ENCODE measurements around the gene GAGE12D. TPM values are rescaled to one million over a fixed set of nuclear protein-coding genes. Genes with fewer than 3 reads are reported as not detected.
"Not testable (repeated sequence)": the region's sequence is repeated elsewhere in the genome, so short reads cannot be mapped to it uniquely, and the experiment has no call there.

Gene GAGE12D, protein sequence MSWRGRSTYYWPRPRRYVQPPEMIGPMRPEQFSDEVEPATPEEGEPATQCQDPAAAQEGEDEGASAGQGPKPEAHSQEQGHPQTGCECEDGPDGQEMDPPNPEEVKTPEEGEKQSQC
- polyA plus RNA-seq (2012; ENCODE audit: insufficient read length, low read depth): not detected

DNA sequence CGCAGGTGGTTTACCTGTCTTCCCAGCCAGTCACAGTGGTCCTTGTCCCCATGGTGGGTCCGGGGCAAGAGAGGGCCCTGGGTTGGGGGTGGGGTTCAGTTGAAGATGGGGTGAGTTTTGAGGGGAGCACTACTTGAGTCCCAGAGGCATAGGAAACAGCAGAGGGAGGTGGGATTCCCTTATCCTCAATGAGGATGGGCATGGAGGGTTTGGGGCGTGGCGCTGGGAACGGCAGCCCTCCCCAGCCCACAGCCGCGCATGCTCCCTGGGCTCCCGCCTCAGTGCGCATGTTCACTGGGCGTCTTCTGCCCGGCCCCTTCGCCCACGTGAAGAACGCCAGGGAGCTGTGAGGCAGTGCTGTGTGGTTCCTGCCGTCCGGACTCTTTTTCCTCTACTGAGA, at the start of gene GAGE12D:
Gene GAGE12D (plus strand): TSS at position 301 of the 400 bp plus-strand sequence. CDS start 1,155 bp downstream, outside the sequence.
- TF ChIP-seq FOXP2 (optimal IDR thresholded peaks at IDR 0.05; ENCODE audit: borderline replicate concordance, extremely low read depth, extremely low read length, insufficient read depth); TAF1 (IDR thresholded peaks at IDR 0.05; ENCODE audit: borderline replicate concordance, insufficient read depth, low read length): not testable (repeated sequence)
- TF ChIP-seq, protein P1, sequence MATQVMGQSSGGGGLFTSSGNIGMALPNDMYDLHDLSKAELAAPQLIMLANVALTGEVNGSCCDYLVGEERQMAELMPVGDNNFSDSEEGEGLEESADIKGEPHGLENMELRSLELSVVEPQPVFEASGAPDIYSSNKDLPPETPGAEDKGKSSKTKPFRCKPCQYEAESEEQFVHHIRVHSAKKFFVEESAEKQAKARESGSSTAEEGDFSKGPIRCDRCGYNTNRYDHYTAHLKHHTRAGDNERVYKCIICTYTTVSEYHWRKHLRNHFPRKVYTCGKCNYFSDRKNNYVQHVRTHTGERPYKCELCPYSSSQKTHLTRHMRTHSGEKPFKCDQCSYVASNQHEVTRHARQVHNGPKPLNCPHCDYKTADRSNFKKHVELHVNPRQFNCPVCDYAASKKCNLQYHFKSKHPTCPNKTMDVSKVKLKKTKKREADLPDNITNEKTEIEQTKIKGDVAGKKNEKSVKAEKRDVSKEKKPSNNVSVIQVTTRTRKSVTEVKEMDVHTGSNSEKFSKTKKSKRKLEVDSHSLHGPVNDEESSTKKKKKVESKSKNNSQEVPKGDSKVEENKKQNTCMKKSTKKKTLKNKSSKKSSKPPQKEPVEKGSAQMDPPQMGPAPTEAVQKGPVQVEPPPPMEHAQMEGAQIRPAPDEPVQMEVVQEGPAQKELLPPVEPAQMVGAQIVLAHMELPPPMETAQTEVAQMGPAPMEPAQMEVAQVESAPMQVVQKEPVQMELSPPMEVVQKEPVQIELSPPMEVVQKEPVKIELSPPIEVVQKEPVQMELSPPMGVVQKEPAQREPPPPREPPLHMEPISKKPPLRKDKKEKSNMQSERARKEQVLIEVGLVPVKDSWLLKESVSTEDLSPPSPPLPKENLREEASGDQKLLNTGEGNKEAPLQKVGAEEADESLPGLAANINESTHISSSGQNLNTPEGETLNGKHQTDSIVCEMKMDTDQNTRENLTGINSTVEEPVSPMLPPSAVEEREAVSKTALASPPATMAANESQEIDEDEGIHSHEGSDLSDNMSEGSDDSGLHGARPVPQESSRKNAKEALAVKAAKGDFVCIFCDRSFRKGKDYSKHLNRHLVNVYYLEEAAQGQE (IDR thresholded peaks at IDR 0.05; ENCODE audit: insufficient read depth in 1 of 2, low read depth in 2 of 2, low read length in 2 of 2): not testable (repeated sequence)

DNA sequence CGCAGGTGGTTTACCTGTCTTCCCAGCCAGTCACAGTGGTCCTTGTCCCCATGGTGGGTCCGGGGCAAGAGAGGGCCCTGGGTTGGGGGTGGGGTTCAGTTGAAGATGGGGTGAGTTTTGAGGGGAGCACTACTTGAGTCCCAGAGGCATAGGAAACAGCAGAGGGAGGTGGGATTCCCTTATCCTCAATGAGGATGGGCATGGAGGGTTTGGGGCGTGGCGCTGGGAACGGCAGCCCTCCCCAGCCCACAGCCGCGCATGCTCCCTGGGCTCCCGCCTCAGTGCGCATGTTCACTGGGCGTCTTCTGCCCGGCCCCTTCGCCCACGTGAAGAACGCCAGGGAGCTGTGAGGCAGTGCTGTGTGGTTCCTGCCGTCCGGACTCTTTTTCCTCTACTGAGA, 9.7 kb upstream of the GAGE12D start, which contains the start of gene GAGE12C:
Gene GAGE12C (plus strand): TSS at position 301 of the 400 bp plus-strand sequence. CDS start 1,155 bp downstream, outside the sequence.
- TF ChIP-seq, protein P1 (IDR thresholded peaks at IDR 0.05; ENCODE audit: insufficient read depth in 1 of 2, low read depth in 2 of 2, low read length in 2 of 2): not testable (repeated sequence)
- not testable (repeated sequence) for TF ChIP-seq TAF1 (IDR thresholded peaks at IDR 0.05; ENCODE audit: borderline replicate concordance, insufficient read depth, low read length); FOXP2 (optimal IDR thresholded peaks at IDR 0.05; ENCODE audit: borderline replicate concordance, extremely low read depth, extremely low read length, insufficient read depth)

DNA sequence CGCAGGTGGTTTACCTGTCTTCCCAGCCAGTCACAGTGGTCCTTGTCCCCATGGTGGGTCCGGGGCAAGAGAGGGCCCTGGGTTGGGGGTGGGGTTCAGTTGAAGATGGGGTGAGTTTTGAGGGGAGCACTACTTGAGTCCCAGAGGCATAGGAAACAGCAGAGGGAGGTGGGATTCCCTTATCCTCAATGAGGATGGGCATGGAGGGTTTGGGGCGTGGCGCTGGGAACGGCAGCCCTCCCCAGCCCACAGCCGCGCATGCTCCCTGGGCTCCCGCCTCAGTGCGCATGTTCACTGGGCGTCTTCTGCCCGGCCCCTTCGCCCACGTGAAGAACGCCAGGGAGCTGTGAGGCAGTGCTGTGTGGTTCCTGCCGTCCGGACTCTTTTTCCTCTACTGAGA, 9.5 kb downstream of the GAGE12D start, which contains the start of gene GAGE12E:
Gene GAGE12E (plus strand): TSS at position 301 of the 400 bp plus-strand sequence. CDS start 1,155 bp downstream, outside the sequence.
- TF ChIP-seq, protein P1 (IDR thresholded peaks at IDR 0.05; ENCODE audit: insufficient read depth in 1 of 2, low read depth in 2 of 2, low read length in 2 of 2): not testable (repeated sequence)
- not testable (repeated sequence) for TF ChIP-seq POLR2AphosphoS5 (IDR thresholded peaks at IDR 0.05; ENCODE audit: low read depth, low read length); SIN3A (IDR thresholded peaks at IDR 0.05; ENCODE audit: borderline replicate concordance, insufficient read depth, low read length)

DNA sequence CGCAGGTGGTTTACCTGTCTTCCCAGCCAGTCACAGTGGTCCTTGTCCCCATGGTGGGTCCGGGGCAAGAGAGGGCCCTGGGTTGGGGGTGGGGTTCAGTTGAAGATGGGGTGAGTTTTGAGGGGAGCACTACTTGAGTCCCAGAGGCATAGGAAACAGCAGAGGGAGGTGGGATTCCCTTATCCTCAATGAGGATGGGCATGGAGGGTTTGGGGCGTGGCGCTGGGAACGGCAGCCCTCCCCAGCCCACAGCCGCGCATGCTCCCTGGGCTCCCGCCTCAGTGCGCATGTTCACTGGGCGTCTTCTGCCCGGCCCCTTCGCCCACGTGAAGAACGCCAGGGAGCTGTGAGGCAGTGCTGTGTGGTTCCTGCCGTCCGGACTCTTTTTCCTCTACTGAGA, 19.0 kb downstream of the GAGE12D start, which contains the start of gene GAGE12F:
Gene GAGE12F (plus strand): TSS at position 301 of the 400 bp plus-strand sequence. CDS start 1,155 bp downstream, outside the sequence.
- not testable (repeated sequence) for TF ChIP-seq FOXP2 (optimal IDR thresholded peaks at IDR 0.05; ENCODE audit: borderline replicate concordance, extremely low read depth, extremely low read length, insufficient read depth); TAF1 (IDR thresholded peaks at IDR 0.05; ENCODE audit: borderline replicate concordance, insufficient read depth, low read length); SIN3A (IDR thresholded peaks at IDR 0.05; ENCODE audit: borderline replicate concordance, insufficient read depth, low read length)

DNA sequence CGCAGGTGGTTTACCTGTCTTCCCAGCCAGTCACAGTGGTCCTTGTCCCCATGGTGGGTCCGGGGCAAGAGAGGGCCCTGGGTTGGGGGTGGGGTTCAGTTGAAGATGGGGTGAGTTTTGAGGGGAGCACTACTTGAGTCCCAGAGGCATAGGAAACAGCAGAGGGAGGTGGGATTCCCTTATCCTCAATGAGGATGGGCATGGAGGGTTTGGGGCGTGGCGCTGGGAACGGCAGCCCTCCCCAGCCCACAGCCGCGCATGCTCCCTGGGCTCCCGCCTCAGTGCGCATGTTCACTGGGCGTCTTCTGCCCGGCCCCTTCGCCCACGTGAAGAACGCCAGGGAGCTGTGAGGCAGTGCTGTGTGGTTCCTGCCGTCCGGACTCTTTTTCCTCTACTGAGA, 28.6 kb downstream of the GAGE12D start, which contains the start of gene GAGE12G:
Gene GAGE12G (plus strand): TSS at position 301 of the 400 bp plus-strand sequence. CDS start 1,155 bp downstream, outside the sequence.
- TF ChIP-seq, protein P1 (IDR thresholded peaks at IDR 0.05; ENCODE audit: insufficient read depth in 1 of 2, low read depth in 2 of 2, low read length in 2 of 2): not testable (repeated sequence)
- TF ChIP-seq TAF1, SIN3A (IDR thresholded peaks at IDR 0.05; ENCODE audit: borderline replicate concordance, insufficient read depth, low read length): not testable (repeated sequence)

Measured in PFSK-1 (cell line).